ENCODE measurements around the gene IL6ST.

The IL6ST gene

DNA sequence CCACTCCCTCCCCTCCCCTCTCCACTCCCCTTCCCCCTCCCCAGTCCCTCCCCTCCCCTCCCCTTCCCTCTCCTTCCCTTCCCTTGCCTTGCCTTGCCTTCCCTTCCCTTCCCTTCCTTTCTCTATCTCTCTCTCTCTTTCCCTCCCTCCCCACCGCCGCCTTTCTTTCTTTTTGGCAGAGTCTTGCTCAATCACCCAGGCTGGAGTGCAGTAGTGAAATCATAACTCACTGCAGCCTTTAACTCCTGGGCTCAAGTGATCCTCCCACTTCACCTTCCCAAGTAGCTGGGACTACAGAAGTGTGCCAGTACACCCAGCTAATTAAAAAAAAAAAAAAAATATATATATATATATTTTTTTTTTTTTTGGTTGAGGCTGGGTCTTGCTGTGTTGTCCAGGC lies 98.1 kb downstream of the IL6ST start:
- DNase-seq (ENCODE audit: low read depth in 2 of 2): no peak

DNA sequence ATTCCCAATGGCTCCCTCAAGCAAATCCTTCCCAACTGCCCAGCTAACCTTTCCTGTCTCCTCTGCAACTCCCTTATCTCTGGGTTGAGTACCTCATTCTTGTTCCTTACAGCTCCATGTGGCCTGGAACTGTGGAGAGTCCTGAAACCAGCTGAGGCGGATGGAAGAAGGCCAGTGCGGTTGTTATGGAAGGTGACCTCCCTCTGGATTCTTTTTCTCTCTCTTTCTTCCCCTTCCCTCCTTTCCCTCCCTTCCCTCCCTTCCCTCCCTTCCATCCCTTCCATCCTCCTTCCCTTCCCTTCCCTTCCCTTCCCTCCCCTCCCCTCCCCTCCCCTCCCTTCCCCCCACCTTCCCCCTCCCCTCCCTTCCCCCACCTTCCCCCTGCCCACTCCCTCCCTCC lies 98.5 kb downstream of the IL6ST start:
- no peak for DNase-seq (ENCODE audit: low read depth in 2 of 2)

DNA sequence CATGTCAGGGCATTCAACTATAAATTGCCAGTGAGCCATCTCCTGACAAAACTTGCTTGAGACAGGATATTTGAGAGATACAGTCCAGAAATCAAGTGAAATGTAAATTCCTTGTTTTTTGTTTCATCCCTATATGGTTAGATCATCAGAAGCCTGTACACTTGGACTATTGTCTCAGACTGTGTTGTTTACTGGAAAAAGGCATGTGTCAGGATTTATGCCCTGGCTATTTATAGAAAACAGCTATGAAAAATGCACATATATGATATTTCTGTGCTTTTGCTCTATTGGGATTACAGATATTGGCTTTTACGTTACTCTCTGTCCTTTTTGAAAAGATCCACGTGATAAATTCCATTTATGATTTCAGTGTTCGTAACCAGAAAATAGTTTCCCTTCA lies 99.4 kb downstream of the IL6ST start:
- DNase-seq (ENCODE audit: low read depth in 2 of 2): no peak

DNA sequence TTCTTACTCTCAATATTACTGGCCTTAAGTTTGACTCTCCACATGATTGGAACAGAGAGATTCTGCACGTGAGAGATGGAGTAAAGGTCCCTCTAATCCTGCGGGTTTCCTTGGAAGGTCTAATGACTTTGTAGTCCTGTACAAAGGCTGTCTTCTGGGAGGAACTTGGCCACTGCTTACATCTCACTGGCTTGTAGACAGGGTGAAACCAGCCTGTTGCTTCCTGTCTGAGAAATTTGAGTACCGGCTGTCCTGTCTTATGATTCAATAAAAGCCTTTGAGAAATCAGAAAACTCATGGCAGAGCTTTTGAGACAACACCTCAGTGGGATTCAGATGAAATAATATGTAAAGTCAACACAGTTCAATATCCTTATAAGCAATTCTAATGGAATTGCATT lies 100.6 kb downstream of the IL6ST start:
- no peak for DNase-seq (ENCODE audit: low read depth in 2 of 2)

DNA sequence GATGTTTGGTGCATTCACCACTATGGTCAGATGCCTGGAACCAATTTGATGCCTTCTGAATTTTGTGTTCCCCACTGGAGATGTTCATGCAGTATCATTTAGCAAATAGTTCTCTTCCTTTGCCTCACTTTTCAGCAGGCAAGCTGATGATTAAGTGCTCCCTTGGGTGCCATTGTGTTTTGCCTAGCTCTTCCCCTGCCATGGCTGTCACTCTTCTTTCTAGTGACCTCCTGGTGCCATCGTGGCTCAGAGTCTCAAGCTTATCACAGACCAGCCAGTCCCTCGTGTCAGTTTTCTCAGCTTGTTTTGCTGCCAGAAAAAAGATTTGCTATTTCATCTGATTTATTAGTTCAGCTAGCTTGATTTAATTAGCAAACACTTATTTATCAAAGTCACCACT lies 102.3 kb downstream of the IL6ST start:
- DNase-seq (ENCODE audit: low read depth in 2 of 2): no peak

DNA sequence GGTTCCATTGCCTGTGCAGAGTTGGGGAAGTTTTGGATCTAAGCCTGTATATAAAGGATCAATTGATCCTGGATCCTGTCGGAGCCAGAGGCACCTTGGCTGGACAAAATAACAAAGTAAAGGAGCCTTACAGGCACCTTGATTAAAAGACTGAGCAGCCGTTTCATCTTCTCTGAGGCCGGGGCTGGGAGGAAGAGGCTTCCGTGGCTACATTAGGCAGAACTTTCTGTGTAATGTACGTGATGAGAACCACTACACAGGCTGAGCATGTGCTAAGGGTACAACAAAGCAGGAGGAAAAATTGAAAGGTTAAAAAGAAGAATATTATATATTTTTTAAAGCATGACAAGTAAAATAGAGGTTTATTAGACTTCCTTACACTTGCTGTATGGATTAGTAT lies 106.6 kb downstream of the IL6ST start:
- DNase-seq (ENCODE audit: low read depth in 2 of 2): no peak

DNA sequence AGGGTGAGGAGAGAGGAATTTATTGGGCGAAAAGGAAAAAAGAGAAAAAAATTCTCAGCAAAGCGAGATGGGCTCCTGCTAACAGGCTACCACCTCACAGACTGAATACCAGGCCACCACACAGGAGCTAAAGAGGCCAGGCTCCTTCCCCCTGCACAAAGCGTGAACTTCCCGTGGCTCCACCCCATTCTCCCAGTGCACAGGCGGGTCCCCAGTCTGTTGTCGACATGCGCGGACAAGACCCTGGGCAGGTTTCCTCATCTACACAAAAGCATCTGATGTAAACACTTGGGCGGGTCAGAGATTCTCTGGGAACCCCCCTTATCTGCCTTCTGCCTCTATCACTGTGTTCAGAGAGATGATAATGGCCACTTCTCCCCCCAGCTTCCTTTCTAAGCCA lies 109.4 kb downstream of the IL6ST start:
- no peak for DNase-seq (ENCODE audit: low read depth in 2 of 2)

Measured in stimulated activated CD4-positive, alpha-beta T cell treated with anti-CD3 and anti-CD28 coated beads, Interleukin-1b, Interleukin-23, amount 100 ng/mL, for 1 hour (primary cell).